Activated T-helper 1 cell treated with Interleukin-2 at 50 U/mL for 16 hours (primary cell): ENCODE measurements around the gene SYT7.

ENCODE experiments used
- DNase-seq: peaks from one replicate; pipeline ENCODE4 v3.0.0-alpha.2; 2020; ENCODE audit warnings: low read depth

The SYT7 gene

GRCh38 chr11:61585115-61585514, 4.2 kb upstream of the SYT7 start:
- no peak for DNase-seq

GRCh38 chr11:61581931-61582330, 1.1 kb upstream of the SYT7 start:
- no peak for DNase-seq

DNA sequence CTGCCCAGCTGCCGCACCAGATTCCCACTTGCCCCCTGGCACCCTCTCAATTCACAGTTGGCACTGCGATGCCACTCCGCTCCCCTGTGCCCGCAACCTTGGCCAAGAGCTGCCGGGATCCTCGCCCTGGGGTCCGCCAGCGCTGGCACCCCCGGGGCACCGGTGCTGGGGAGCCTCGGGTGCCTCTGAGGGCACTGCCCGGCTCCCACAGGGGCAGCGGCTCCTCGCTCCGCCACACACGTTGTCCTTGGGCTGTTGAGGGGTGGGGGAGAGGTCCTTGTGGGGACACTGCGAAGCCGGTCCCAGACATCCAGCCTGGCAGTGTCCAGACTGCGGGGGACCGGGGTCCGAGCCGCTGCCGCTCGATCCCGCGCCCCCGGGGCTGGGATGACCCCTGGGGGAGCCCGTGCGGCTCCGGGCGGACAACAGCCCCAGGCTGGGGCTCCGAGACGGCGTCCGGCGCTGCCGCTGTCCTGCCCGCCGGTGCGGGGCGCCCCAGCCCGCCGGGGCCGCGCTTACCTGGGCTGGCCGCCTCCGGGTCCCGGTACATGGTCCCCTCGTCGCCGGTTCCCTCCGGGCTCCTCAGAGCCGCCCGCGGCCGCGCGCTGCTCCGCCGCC, 496 bp downstream of the SYT7 start:
- no peak for DNase-seq

DNA sequence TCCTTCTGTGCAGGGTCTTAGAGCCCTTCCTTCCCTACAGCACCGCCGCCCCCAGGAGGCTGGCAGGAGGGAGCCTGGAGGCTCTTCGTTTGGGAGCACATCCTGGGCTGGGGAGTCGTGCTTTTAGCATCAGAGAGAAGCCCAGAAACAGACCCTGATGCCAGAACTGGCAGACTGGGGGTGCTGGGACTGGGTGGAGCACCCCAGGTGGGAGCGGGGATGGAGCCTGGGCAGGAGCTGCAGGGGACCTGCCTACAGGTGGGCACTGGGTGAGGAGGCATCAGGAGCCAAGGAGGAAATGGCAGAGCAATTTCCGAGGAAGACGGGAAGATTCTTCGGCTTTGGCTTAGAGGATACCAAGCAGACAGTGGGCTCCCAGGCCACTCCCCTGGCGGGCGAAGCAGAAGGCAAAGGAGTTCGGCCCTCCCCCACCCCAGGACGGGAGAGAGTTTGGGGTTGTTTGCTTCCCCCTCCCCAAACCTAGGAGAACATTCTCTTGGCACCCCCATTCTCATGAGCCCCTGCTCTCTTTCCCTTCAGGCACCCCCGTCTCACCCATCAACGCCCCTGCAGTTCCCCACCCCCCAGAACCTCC, 1.1 kb downstream of the SYT7 start:
- DNase-seq: no peak

GRCh38 chr11:61578819-61579675, 1.8 kb downstream of the SYT7 start:
- no peak for DNase-seq

DNA sequence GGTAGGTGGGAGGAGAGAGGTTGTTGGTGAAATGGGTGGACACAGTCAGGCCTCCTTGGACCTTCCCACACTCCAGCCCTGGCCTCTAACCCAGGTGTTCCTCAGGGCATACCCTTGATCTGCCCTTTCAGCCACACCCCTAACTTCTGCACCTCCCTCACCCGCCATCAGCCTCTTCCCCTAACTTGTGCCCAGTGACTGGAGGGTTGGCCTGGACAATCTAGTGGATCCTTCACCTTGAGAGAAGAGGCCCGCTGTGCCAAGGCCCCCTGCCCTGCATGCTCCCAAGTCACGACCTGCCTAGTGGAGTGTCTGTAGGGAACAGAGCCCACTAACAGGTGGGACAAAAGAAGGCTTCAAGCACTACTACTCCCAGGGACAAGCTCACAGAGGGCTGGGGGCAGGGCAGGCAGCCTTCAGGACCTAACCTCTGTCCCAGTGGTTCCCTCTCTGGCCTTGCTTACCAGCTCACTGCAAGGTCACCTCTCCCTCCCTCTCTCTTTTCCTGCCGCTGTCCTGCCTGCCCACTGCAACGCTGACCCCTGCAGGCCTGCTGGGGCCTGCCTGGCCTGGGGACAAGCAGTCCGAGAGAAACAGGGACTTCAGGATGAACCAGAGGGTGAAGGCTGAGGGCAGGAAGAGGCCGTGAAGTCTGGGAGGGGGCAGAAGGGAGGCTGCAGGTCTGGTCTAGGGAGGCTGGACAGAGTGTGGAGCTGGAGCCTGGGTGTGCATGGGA, 3.3 kb downstream of the SYT7 start:
- DNase-seq: no peak

DNA sequence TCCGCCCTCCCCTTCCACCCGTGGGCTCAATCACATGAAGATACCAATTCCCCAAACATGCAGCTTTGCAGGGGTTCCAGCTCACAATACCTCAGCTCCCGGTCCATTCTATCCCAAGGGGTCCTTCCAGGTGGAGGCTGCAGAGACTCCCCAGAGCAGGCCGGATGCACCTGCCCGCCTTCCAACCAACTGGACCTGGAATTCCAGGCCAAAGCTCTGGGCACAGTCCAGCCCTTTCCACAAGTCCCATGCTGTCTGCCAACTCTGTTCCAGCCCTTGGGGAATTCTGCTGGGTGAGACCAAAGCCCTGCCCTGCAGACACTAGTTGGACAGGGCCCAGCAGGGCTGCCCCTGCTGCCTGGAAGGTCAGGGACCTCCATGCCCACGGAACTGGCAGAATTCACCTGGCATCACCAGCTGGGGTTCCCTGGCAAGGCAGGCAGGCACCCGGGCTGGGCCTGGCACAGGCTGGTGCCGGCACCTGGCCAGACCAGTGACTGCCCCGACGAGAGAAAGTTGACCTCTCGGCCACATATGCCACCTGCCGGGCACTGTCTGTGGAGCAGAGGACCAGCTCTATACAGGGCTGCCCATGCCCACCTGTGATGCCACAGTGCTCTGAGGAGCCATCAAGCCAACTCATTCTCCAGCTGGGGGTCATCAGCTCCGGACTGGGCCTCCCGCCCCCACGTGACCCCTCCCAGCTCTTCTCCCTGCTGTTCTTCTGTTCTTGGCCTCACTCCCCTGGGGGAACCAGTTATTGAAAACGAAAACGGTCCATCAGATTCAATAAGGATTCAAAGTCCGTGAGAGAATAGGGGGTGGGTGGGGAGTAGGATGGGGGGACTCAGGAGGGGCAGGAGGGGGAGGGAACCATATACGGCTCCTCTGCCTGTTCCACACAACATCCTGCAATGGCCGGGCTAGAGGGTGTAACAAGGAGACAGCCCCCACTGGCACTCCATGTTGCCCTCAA, 4.7 kb downstream of the SYT7 start:
- no peak for DNase-seq

- no peak for DNase-seq
These were observed 6.3 kb downstream of the SYT7 start for GRCh38 chr11:61574611-61575010.

GRCh38 chr11:61572913-61573312, 8.0 kb downstream of the SYT7 start:
- DNase-seq: no peak

DNA sequence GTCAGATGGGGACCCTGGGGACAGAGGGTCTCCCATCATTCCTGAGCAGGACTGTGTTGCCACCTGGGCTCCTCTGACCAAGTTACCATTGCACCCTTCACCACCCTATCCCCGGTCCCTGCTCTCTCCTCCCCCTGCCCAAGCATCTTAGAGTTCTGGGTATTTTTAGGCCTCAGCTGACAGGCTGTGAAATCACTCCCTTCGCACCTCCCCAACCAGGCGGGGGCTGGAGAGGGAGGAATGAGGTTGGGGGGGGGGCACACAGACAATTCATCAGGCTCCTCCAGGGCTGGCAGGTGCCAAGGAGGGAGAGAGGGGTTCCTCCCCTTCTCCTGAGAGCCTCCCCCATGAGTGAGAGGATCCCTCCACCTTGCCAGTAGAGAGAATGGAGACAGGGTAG, 9.0 kb downstream of the SYT7 start:
- no peak for DNase-seq

DNA sequence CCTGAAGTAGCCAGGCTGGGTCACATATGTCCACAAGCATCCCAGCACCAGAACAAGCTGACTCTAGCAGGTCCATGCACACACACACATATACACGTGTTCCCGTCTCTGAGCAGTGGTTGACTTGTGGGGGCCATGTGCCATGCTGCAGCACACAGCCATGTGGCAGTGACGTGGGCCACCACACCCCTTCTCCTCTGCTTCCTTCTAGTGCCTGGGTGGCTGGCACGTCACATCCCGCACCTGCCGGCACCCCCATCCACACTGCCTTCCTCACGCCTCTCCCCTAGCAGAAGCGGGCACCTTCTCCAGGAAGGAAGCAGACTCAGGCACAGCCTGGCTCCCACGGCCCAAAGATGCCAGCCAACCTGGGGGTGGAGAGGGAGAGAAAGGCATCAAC, 9.5 kb downstream of the SYT7 start:
- no peak for DNase-seq

- no peak for DNase-seq
These were observed 11.2 kb downstream of the SYT7 start for GRCh38 chr11:61569701-61570100.

GRCh38 chr11:61569018-61569417, 11.9 kb downstream of the SYT7 start:
- DNase-seq: no peak

DNA sequence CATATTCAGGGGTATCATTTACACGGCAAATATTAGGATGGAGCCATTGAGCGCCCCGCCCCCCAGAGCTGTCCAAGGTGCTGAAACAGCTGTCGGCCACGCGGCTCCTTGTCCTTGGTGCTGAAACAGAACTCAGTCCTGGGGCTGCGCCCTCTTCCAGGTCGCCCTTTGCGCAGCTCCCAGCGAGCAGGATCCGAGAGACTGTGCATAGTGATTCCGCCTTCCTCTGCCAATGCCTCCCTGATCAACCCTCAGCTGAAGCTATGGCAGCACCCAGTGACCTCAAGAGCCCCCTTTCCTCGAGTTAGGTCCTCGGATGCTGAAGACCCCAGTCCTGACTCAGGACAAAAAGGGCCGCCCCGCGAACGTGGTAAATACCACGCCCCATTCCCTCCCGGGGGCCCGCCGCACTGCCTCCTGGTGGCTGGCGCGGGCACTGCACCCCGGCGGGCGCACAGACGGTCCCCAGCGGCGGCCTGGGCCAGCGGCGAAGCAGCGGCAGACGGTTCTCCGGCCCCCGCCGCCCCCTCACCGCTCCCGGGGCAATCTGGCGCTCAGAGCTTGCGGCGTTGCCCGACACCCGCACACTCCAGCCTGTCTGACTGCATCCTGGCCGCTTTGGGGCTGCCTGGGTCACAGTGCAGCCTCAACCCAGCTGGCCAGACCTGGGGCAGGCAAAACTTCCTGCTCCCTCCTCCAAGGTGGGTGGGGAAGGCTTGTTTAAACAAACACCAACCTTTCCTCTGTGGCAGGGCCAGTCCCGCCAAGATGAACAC, 13.4 kb downstream of the SYT7 start:
- DNase-seq: peak; percentile 38

GRCh38 chr11:61564936-61565696, 15.8 kb downstream of the SYT7 start:
- DNase-seq: no peak

DNA sequence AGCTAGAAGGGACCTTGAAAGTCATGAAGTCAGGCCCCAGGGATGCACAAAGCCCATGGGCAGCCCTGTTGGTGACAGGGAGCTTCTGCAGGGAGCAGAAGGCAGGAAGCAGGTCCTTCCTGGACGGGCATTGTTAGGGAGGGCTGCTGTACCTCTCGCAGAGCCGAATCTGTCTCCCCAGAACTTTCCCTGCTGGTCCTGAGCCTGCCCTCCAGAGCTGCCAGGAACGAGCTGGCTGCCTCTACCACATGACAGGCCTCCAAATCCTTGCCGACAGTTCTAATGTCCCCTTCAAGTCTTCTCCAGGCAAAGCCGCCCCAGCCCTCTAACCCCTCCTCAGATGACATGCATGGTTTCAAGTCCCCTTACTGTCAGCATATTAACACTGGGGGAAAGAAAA, 20.1 kb downstream of the SYT7 start:
- no peak for DNase-seq

GRCh38 chr11:61556621-61557020, 24.3 kb downstream of the SYT7 start:
- no peak for DNase-seq

- DNase-seq: no peak
These were observed 24.9 kb downstream of the SYT7 start for GRCh38 chr11:61555978-61556377.

- DNase-seq: no peak
These were observed 25.6 kb downstream of the SYT7 start for GRCh38 chr11:61555051-61555969.
